UCSD-AML1 (cell line): ENCODE measurements around the gene KDSR.

ENCODE experiments used
- DNase-seq: peaks from one replicate; lab custom pipeline; 2025; ENCODE audit not compliant: unreplicated experiment; lab: John Stamatoyannopoulos, UW

Gene KDSR

DNA sequence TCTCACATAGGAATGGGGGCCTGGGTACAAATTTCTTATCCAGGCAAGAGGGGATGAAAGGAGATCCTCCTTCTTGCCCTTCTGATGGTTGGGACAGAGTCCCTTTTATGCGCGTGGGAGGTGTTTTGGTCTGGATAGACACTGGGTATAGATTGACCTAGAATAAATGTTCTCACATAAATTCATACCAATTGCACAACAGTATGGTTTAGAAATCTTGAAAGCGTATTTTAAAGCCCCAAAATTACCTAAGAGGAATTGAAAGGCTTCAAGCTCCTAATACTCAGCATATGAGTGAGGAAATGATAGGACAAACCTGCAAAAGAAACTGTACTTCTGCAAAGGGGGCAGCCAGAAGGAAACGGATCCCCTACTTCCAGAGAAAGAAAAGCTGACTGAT is 44.8 kb downstream of the KDSR start:
- DNase-seq, result no peak

DNA sequence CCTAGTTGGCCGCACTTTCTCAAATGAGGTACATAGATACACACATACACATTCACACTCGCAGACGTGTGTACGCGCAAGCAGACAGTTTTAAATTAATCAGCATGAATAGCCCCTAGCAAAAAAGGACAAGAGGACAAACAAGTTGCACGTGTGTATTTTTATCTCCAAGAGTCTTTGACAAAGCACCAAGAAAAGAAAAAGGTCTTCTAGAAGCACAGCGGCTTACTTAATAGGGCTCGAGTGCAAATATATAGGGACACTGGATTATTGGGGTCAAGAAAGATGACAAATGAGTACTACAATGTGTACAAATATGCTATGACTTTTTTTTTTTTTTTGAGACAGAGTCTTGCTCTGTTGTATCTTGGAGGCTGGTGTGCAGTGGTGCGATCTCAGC is 45.7 kb downstream of the KDSR start:
- DNase-seq, result no peak

DNA sequence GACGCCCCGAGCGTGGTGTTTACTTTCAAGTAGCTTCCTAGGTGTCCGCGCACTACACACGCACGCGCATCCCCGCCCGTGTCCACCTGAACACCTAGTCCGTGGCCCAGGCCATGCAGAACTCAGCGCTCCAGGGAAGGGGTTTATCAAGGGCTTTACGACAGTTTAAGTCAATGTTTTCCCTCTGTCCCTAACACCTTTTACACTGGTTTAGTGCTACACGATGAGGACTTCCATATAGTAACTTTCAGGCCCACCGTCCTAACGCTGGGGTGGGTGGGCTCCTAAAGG is 46.1 kb downstream of the KDSR start:
- DNase-seq, result no peak

DNA sequence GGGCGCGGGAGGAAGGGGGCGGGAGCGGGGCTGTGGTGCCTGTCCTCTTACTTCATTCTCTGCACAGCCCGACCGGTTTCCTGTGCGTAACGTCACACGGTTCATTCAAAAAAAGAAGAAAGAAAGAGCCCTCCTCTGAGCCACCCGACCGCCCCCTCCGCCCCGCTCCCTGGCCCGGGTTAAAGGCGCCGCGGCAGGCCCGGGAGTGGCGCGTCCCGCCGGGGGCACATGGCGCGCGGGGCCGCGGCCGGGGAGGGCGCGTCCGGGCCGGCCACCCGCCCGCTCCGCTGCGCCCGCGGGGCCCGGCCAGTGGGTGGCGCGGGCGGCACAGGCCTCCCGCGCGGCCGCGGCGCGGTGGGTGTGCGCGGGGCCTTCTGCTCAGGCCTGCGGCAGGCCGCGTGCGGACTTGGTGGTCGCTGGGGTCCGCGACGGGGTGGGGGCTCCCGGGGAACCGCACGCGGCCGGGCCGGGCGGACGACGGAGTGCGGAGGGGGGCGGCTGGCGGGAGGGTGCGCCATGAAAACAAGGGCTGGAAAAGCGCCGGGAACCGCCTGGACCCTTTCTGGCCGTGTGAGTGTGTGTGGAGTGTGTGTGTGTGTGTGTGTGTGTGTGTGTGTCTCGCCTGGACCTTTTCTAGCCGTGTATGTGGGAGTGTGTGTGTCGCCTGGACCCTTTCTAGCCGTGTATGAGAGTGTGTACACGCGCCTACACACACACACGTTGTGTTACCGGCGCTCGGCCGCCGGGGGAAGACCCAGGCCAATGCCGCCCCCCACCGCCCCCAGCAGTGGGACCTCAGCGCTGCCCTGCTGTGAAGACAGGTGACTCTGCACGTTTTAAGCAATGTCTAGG is 46.7 kb downstream of the KDSR start:
- peak; percentile 78 for DNase-seq

DNA sequence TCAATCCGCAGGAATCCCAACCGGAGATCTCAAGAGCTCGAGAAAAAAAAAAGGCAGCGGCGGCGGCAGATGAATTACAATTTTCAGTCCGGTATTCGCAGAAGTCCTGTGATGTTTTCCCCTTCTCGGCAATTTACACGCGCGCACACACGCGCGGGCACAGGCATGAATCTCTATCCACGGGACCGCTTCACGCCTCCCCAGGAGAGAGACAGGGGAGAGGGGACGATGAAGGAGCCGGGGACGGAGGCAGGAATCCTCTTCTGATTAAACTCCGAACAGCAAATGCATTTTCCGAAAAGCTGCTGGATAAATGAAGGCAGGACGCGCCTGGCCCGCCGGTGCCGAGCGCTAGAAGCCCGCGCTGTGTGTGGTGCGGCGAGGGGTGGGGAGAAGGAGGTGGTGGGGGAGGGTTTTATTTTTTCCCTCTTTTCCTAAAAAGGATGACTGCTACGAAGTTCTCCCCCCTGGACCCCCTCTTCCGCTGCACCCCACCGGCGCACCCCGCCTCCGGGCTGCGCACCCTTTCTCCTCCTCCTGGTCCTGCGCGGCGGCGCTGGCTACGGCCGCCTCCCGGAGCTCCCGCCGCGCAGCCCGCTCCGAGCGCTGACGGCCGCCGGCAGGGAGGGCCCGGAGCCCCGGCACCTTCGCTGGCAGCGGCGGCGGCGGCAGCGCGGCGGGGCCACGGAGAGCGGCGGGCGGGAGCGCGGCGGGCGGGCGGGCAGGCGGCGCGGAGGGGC is 47.5 kb downstream of the KDSR start, which contains the start of gene BCL2:
BCL2 (minus strand) TSS at position 387 of the 740 bp plus-strand sequence.
- DNase-seq, result no peak

DNA sequence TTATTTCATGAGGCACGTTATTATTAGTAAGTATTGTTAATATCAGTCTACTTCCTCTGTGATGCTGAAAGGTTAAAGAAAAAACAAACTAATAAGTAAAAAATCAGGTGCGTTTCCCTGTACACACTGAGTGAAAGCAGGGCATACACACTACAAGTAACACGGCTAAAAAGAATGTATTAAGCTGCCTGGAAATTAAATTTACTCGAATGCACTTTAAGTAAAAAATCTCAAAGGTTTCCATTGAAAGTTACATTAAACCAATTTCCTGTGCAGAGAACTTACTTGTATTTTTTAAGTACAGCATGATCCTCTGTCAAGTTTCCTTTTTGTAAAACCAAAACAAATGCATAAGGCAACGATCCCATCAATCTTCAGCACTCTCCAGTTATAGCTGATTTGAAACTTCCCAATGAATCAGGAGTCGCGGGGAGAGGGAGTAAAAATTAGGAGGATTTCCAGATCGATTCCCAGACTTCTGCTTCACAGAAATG is 48.1 kb downstream of the KDSR start:
- DNase-seq, result no peak

DNA sequence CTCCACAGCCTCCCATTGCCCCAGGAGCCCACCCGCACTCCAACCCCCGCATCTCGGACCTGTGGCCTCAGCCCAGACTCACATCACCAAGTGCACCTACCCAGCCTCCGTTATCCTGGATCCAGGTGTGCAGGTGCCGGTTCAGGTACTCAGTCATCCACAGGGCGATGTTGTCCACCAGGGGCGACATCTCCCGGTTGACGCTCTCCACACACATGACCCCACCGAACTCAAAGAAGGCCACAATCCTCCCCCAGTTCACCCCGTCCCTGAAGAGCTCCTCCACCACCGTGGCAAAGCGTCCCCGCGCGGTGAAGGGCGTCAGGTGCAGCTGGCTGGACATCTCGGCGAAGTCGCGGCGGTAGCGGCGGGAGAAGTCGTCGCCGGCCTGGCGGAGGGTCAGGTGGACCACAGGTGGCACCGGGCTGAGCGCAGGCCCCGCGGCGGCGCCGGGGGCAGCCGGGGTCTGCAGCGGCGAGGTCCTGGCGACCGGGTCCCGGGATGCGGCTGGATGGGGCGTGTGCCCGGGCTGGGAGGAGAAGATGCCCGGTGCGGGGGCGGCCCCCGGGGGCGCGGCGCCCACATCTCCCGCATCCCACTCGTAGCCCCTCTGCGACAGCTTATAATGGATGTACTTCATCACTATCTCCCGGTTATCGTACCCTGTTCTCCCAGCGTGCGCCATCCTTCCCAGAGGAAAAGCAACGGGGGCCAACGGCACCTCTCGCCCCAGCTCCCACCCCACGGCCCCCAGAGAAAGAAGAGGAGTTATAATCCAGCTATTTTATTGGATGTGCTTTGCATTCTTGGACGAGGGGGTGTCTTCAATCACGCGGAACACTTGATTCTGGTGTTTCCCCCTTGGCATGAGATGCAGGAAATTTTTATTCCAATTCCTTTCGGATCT is 48.8 kb downstream of the KDSR start:
- DNase-seq, result peak; percentile 20

DNA sequence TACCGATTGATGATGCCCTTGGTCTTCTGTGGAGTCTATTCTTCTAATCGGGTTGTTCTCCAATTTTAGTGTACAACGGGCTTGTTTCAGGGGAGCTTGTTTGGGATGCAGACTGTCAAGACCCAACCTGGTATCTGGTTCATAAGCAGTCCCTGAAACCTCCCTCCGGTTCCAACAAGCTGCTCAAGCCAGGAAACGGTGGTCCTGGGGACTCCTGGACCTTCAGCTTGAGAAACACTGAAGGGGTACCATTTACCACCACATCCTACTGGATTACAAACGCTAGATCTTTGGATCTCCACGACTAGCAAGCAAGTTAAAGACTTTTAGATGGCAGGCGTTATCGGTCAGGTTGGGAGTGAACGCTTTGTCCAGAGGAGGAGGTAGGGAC is 49.5 kb downstream of the KDSR start:
- no peak for DNase-seq

DNA sequence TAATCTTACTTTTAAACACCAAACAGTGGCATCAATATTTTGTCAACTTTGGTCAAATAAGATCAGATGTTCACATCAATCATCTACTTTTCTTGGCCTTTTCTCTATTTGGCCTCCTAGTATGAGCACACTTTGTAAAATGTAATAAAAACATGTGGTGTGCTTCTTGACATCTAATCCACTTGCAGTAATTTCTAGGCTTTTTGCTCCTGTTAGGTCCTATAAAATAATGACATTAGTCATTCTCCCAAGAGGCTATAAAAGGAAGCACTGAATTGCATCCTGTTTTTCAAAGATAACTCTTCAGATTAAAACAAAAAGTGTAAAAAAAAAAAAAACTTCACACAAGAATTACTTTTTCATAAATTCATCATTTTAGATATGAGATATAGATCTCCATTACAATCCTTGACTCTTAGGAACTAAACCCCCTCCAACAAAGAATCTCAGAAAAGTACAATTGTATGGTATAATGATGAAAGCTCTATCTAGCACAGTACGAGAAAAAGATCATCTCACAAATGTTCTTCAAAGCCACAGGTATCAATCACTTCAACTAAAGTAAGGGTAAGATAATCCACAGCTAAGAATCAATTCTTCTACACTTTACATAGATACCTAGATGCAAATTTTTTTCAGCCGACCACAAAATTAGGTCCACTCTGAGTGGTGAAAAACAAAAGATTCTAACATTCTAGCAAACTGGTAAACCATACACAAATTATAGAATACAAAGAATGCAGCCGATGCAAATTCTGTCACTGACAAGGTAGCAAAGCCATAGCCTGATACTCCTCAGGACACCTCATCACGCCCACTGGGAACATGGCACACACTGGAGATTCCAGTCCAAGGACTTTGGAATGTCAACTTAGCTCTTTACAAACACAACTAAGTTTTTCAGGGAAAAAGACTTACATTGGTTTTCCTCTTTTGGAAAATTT is 50.1 kb downstream of the KDSR start:
- no peak for DNase-seq

DNA sequence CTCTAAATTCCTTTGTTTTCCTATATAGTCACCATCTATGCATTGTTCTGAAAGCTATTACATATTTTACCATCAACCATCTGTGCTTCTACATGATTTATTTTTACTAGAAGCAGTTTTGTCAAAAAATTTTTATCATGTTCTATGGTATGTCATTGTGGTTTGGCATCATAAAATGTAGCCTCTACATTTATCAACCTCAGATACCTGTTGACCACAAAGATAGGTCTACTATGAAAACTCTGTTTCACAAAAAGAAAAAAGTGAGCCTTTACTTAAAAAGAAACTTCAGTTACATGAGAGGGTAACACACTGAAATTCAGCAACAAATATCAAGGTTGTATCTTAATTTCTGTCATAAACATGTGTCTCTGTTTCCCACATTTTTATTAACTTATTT is 51.1 kb downstream of the KDSR start:
- DNase-seq, result no peak

DNA sequence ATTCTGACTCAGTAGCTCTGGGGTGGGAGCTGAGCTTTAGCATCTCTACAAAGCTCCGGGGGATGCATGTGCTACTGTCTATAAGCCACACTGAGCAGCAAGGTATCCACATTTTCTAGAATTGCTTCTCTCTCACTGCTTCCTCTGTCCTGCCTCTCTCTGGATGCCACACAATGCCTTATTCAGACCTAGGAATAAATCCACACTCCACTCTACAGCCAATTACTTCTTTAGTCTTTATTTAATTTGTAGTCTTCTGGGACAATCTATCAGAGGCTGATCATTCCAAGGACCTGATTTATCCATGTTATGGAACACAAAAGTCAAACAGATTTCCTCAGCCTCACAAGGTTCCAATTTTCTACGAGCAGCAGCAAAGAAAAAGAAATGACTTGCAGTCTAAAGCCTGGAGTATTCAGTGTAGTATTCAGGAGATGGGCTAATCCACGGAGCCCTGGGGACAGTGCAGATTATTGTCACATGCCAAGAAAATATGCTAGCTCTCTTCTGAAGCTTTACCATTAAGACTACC is 51.8 kb downstream of the KDSR start:
- no peak for DNase-seq

DNA sequence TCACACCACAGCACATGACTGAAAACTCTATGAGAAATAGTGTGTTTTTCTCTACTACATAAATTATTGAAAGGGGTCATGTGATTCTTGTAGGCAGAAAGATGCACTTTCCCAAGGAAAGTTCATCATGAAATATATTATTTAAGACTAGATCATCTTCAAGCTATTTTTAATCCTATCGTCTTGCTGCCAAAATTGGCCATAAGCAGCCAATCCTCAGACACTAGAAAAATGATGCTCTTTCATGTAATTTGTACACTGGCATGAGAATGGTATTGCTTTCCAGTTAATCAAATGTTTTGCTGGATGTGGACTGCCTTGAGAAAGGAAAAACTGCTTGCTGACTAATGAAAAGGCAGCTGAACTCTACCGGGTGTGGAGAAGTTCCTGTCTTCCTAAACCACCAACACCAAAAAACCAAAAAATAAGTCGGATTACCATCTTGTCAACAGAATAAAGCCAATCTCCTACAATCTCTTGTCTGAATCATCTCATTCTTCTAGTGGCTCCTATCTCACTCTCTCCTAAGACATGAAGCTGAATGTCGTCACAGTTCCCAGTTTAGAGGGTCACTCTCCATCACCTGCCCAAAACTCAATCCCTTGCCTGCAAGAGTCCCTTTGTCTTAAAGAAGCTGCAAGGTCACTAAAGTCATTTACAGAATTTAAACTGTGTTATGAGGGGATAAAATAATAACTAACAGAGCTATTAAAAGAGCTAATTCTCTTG is 52.8 kb downstream of the KDSR start:
- DNase-seq, result no peak

DNA sequence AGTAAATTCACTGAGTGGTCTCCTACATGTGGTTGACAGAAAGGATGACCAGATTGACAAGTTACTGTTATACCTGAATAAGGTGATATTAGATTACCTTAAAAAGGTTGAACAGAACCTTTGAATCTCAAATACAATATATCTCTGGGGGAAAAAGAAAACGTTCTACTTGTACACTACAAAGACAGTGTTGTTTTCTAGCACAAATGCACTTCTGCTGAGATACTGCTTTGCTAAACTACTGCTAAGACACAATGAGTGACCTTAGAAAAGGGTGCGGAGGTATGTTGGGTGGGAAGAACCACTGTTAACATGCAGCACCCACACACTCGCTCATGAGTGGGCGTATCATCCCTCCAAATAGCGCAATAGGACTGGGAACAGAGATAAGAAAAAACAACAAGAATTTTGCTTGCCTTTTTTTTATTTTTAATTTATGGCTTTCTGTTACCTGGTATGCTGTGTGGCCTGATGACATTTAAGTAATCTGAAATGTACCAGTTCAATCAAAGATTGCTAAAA is 53.5 kb downstream of the KDSR start:
- DNase-seq, result no peak

DNA sequence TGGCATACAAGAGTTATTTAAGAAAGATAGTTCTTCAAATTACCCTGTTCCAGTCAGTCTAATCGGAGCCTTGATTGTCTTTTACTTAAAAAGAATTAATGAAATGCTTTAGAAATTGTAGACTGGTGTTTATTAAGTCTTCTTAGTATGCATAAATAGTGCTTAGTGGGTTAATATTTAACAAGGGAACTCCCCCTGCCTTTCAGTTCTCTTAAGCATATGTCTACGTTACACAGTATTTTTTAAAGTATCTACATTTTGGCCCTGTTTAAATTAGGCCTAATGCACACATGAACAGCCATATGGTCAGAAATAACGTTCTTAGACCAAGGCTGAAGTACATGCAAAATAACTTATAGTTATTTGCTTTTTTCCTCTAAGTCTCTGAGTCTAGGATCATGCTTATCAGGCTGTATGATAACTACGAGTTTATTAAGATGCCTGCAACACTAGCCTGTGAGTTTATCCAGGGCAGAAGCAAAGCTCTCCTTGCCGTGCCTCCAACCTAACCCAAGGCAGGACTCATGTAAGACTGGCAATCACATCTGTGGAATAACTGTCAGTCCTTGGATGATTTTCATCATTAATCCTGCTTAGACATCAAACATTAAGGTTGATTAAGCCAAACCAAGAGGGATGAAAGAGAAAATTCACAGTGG is 54.1 kb downstream of the KDSR start:
- DNase-seq, result no peak

DNA sequence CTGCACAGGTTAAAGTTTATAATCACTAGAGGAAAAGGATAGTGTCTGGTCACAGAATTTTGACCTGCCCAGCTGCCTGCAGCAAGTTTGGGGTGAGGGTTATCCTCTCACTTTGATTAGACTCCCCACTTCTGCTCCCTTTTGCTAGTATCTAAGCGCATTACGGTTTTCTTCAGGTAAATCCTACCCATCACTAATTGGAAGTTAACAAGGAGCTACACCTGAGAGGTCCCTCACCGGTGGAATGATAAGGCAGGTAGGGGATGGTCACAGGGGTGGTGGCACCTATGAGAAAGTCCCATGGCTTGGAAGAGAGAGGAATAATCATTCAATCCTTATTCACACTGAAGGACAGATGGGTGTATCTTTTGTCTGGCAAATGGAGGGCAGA is 55.0 kb downstream of the KDSR start:
- DNase-seq, result no peak

DNA sequence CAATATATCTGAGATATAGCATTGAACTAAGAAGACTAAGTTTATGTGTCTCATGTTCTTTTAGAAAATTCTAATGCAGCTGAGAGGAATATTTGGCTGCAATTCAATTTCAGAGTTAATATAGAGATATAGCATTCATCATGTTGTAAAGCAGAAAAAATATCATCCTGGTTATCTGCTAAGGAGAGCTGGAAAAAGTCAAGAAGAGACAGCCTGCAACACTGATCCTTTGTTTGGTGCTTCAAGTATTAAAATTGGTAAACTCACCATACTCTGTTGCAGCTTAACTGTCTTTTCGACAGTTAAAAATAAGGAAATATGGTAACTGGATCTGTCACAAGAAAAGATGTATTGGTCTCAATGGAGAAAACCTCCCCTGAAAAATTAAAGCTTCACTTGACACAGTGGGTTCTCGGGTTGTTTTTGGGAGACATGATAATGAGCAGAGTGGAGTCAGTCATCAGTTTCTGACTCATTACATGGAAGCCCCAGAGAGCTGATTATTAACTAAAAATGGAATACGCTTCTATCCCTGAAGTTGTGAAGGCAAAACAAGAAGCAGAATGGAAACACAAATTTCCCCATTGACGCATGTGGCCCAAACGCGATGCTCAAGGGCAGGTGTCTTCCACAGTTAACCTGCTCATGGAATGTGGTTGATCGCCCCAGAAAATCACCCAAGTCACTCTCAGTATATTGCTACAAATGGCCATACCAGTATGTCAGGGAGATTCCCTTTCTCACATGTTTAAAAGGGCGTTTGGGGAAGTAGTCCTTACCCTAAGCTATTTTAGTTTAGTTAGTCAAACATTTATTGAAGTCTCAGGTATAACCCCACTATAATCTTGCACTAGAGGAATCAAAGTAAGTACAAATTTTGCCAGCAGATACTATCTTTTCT is 55.6 kb downstream of the KDSR start:
- DNase-seq, result no peak

DNA sequence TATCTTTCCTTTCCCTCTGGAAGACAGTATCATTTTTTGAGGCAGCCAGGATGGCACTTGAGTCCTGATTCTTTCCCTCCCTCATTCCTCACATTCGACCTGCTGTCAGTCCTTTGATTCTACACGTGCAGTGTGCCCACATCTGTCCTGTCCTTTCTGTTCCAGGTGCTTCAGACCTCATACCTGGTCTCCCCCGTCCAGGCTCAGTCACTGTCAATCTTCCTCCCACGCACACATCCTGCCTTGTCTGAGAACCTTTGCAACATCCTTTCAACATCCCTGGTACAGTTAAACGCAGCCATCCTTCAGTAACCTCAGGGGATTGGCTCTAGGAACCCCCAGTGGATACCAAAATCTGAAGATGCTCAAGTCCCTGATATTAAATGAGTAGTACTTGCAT is 57.6 kb downstream of the KDSR start:
- no peak for DNase-seq
